NCI-H446 treated with DMSO at 0.1 percent for 48 hours (cell line): Measurements from ENCODE around the gene KIF25.

Experiments used
- DNase-seq: peaks from one replicate; lab custom pipeline; 2025; lab: John Stamatoyannopoulos, UW

Gene KIF25

DNA sequence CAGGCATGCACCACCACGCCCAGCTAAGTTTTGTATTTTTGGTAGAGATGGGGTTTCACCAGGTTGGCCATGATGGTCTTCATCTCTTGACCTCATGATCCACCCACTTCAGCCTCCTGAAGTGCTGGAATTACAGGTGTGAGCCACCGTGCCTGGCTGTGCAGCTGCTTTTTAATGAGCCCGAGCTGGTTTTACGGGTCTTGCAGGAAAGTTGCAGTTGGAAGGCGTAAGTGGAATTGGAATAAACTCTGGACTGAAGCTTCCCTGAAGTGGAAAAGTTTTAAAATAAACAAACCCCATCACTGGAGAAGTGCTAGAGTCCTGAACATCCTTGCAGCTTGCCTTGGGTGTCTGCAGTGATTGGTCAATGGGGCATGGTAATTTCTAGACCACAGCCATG is 40.4 kb downstream of the KIF25 start:
- DNase-seq: no peak

DNA sequence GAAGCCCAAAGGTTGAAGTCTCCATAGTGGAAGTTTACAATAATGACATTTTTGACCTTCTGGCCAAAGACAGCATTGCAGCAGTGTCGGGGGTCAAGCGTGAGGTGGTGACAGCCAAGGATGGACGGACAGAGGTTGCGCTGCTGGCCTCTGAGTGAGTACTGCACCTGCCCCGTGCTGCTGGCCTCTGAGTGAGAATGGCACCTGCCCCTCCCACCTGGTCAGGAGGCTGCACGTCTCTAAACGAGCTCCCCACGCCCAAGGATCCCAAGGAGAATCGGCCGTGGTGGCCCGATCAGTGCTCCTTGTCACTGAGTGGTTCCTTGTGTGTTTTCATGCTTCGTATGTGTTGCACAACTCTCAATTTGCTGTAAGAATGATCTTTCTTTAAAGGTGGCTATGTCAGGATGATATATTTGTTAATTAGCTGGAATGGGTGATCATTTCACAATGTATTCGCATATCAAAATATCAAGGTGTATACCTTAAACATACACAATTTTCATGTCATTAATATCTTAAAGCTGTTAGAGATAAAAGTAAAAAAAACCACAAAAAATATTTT is 41.2 kb downstream of the KIF25 start:
- no peak for DNase-seq

DNA sequence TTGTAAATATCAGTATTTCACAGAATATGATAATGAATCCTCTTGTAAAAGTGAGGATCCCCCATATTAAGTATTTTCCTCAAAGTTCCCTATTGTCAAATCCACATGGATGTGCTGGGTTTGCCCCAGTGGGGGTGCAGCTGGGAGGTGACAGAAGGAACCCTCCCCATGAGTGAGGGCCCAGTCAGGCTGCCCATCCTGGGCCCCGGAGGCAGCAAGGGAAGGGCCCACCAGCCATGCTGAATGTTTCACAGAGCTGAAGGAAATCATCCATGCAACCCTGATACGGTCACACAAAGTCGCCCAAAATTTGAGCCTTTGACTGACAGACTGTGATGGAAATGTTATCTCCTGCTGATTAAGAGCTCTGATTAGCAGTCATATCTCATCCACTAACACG is 41.8 kb downstream of the KIF25 start:
- DNase-seq: no peak

DNA sequence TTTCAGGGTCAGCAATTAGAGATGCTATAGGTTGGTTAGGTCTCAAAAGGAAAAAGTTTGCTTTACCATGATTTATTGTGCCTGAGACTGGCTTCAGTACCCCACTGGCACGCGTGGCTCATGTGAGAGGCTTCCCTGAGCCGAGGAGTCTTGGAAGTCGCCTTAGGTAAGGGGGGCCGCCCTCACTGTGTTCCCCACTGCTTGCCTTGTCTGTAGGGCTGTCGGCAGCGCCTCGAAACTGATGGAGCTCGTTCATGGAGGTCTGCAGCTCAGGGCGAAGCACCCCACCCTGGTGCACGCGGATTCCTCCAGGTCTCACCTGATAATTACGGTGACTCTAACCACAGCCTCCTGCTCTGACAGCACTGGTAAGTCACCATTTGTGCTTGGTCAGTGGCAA is 42.4 kb downstream of the KIF25 start:
- DNase-seq: no peak

DNA sequence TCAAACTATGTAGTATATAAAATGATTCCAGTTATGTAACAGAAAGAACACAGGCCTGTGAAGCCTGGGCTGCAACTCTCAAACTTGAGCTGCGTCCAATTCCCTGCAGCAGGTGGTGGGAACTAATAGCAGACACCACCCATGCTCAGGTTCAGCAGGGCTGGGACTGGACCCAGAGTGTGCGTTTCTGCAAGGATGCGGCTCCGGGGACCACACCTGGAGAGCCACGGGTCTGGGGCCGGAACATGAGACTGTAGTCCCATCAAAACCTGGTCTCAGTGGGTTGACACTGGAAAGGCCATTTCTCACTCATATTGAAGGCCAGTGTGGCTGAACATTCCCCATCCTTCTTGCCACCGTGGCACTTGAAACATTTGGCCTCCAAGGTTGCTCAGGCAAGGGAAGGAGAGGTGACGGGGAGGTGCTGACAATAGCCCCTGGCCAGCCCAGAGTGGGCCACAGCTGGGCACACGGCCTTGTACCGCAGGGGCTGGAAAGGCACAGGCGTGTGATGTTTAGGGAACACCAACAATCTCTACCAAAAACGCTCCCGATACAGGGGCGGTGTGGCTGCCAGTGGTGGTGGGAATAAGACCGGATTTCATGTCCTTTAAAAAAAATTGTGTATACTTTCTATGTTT is 43.5 kb downstream of the KIF25 start:
- DNase-seq: no peak

DNA sequence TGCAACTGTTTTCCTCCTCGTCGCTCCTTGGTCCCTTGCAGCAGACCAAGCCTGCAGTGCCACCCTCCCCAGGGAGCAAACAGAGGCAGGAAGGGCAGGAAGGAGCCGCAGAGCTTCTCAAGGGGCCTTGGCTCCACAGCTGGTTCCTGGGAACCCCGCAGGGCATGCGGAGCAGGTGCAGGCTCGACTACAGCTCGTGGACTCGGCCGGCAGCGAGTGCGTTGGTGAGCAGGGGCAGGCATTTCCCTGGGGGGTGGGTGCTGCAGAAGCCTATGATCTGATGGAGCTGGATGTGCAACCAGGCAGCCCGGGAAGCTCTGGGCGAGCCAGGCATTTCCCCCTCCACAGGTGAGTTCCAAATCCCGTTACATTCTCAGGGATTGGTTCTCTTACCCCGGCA is 44.5 kb downstream of the KIF25 start:
- no peak for DNase-seq

DNA sequence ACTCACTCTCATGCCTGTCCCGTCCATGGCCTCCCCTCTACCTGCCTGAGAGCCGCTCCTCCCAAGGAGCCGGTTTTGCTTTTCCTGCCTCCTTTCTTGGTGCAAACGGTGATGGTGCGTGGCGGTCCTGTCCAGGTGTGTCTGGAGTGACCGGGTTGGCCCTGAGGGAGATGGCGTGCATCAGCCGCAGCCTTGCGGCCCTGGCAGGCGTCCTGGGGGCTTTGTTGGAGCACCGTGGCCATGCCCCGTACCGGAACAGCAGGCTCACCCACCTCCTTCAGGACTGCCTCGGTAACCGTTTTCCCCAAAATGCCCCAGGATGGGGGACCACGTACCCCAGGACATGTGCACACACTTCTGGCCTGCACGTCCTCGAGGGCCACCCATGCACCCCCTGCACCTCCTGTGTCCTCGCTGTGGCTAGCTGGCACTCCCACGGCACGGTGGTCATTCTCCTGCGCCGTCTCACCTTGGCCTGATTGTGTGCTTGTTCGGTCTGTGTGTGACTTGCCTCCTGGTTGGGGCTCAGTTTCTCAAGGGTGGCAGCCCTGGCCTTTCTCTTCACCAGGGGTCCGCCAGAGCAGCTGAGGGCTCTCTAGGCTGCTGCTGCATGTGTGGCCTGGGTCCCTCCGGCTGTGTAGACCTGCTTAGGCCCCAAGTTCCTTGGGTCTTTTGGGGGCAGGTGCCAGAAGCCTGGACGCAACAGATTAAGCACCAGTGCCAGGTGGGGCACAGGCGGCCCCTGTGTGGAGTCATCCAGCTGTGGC is 45.1 kb downstream of the KIF25 start:
- DNase-seq: no peak

DNA sequence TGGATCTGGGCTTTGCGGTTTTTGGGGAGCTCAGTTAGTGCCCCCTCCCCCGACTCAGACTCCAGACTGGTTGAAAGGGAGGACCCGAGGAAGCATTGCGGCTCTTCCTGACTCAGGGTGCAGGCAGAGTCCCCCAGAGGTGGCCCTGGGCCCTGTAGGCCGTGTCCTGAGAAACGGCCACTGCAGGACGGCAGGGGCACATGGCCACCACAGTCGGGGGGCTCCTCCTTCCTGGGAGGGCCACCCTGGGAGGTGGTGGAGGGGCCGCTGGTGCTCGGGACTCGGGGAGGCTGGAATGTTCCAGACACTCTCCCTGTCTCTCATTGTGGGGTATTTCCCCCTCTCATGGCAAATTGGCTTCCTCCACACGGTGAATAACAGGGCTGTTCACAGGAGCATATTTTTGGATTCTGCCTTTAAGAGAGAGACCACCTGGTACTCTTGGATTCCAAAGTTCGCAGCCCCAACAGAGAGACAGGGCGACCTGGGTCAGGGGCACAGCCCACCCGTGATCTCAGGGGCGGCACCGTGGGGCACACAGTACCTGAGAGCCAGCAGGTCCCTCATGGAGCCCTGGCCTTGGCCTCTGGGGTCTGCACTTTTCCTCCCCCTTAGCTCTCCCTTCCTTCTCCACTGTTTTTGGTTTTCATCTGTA is 45.8 kb downstream of the KIF25 start:
- no peak for DNase-seq

DNA sequence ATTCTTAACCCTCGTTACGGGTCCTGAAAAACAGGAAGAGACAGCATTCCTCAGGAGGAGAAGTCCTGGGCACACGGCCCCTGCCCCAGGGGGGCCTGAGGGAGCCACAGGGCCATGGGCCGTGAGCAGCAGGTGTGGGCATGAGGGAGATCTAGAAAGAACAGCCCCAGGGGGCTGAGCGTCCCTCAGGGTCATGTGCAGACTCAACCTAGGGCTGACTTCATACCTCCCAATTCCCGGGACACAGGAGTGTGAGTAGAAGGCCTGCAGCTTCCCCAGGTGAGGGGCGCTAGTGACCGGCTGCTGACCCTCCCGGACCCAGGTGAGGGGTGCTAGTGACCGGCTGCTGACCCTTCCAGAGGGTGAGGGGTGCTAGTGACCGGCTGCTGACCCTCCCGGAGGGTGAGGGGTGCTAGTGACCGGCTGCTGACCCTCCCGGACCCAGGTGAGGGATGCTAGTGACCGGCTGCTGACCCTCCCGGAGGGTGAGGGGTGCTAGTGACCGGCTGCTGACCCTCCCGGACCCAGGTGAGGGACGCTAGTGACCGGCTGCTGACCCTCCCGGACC is 46.5 kb downstream of the KIF25 start:
- no peak for DNase-seq

DNA sequence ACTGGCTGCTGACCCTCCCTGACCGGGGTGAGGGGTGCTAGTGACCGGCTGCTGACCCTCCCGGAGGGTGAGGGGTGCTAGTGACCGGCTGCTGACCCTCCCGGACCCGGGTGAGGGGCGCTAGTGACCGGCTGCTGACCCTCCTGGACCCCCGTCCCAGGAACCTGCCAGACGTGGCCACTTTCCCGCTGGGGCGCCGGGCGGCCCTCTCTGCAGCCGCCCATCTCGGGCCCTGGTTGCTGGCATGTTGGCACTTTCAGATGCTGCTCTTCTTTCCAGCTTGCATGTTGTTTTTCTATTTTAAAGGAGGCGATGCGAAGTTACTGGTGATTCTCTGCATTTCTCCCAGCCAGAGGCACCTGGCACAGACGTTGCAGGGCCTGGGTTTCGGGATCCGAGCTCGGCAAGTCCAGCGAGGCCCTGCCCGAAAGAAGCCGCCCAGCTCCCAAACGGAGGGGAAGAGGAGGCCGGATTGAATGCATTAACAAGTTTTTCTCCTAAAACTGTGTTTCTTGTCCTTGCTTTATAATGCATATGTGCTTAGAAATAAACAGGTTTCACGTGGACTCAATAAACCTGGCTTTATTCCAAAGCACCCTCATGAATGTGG is 47.2 kb downstream of the KIF25 start:
- no peak for DNase-seq

DNA sequence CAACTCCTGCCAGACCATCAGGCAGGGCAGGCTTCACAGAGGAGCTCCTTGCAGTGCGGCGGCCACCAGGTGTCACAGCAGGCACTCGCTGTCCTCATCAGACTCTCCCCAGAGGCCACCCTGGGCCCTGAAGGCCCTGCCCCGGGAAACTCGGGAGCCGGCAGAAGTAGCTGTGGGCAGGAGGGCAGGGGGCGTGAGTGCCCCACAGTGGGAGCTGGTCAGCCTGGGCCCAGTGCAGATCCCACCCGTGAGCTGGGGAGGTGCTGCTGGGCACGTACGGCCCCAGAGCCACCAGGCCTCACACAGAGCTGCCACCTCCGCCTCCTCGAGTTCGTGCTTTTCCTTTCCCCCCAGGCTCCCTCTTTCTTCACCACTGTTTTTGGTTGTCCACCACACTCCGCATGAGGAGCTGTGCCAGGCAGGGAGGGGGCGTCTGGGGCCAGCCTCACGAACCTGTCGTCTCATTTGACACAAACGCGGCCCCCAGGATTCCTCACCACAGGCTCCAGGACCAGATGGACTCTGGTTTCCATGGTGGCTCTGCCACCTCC is 47.7 kb downstream of the KIF25 start:
- DNase-seq: no peak

DNA sequence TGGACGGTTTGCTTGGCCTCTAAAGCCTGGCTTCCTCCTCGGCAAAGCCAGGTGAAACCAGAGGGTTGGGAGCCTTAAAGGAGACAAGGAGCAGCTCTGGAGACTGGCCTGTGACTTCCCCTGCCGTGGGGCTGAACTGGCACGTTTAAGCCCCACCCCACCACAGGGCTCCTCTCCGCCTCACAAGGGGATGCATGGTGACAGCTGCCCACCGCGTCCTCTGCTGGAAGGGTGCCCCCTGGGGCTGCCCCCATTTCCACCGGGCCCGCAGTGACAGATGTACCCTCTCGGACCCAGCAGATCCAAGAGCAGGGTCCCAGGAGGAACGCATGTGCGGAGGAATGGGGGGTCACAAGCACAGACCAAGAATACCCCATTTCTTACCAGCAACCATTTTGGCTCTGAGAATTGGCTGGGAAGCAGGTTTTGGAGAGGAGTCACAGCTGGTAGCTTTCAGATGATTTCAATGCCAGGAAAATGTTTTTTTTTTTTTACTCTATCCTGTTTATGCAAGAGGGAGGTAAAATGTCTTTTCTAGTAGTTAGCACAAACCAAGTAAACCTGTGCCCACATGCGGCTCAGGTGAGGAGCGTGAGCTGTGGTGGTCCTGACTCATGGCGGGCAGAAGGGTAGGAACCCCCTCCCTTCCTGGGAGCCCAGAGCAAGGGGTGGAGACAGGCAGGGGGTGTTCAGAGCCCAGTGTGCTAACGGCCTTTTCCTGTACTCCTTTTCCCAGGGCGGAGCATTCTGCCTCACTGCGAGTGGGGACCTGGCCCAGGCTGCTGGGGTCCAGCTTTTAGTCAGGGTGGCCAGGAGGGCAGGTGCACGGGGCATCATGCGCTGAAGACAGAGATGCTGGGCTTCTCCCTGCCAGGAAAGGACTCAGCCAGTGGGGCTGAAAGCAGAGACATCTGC is 48.5 kb downstream of the KIF25 start:
- DNase-seq: no peak

DNA sequence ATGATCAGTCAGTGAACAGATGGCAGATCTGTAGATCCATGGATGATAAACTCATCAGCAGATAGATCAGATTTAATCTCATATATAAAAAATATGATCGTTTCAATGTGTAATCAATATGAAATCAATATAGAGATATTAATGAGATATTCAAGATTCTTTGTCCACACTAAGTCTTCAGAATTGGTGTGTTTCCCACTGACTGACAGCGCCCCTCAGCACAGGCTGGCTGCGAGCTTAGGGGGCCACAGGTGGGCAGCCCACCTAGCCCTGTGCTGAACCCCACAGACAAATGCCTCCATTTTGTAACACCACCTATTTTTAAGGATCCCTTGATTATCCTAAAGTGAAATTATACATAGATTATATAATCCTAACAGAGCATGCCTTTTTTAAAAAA is 49.2 kb downstream of the KIF25 start:
- no peak for DNase-seq

DNA sequence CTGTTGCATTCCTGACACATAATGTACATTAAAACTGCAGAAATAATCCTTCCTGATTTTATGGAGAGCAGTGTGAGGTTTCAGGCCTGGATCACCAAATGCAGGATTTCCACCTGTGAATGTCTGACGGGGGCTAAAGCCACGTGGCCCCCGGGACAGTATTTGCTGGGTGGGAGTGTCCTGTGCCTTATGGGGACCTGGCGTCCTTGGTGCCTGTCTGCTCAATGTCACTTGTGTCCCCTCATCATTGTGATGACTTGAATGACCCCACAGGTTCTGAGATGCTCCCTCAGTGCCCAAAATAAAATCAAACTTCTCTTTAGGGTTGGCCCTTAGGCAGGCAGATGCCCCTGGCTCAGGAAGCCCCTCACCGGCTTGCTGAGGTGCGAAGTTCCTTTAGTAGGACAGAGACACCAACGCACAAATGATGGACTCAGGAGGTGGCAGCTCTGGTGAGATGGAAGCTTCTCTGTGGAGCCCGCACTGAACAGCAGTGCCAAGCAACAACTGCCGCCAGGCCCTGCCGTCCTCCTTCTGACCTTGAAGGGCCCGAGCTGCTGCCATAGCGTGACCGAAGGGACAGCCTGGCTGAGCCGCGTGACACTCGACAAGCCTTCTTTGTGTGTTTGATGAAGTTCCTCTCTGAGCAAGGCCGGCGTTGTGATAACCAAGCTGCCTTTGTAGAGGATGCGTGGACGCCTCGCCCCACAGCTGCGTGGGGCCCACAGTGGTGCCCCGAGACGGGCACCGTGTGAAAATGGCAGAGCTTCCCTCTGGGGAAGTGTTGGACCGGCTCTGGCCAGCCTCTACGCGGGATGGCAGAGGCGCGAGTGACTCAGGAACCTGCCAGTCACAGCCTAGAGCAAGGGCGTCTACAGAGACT is 50.6 kb downstream of the KIF25 start:
- DNase-seq: no peak

DNA sequence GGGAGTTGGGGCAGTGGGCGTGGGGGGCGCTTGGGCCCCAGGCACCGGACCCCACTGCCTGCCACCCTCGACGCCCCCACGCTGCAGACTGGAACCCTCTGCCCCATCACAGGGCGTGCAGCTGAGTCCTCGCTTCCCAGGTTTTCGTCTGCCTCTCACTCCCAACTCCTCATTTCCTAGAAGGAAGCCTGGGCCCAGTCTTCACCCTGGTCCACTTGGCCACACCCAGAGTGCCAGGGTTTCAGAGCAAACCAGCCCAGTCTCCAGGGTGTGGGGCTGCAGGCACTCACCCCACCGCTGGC is 51.2 kb downstream of the KIF25 start:
- no peak for DNase-seq

DNA sequence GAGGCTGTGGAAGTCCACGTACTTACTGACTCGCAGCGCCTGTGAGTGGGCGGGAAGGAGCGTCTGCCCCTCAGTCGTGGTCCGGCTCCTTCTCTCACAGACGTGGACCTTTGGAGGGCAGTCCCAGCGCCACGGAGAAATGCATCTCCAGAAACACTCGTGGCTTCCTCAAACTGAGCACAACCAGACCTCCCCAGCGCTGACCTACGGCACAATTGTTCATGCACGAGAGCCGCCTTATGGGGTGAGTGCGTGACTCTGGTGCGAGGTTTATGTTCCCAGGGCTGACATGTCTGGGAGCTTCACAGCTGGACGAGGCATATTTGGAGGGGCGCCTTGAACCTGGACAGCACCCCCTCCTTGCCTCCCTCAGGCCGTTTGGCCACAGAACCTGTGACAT is 51.8 kb downstream of the KIF25 start:
- no peak for DNase-seq

DNA sequence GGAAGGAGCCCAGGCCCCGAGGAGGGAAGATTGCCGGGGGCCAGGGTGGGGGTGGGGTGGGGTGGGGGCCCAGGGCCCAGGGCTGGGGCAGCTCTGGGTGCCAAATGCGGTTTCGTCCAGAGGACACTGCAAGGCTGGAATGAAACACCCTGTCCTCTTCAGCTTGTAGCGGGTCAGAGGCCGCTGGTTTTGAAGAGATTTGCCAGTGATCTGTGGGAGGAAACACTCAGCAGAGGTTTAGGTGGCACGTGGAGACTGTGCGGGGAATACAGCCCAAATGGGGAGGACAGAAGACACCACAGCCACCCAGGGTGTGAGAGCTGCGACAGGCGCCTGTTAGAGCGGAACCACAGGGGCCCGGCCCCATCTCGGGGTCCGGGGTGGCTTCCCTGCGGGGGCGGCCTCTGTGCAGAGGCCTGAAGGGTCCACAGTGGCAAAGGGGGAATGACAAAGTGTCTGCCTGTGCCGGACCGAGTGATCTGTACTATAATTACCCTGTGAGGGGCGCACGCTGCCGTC is 52.3 kb downstream of the KIF25 start:
- DNase-seq: no peak

DNA sequence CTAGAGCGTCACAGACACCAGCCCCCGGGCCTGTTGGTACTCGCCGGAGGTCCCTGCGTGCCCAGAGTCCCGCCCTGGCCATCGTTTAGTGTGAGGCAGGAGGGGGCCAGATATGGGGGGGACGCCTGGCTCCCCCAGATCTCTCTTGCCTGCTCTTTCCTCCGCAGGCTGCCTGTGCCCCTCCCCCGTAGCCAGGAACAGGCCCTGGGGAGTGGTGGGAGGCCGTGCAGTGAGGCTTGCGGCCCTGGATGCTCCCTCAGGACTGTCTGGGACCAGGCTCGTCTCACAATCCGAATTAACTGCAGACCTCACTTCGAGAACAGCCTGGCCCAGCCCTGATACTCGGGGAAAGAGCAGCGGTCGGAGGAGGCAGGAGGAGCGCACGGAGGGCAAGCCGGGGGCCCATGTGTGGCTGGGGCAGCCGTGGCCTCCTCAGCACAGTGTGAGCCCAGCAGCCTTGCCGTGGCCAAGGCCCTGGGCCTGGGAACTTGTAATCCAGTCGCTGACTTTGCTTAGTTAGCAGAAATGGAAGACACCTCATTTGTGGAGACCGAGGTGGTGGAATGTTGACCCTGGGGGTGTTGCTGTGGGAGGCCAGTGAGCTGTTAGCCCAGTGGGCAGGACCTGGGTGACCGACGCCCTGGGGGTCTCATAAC is 52.9 kb downstream of the KIF25 start:
- no peak for DNase-seq

DNA sequence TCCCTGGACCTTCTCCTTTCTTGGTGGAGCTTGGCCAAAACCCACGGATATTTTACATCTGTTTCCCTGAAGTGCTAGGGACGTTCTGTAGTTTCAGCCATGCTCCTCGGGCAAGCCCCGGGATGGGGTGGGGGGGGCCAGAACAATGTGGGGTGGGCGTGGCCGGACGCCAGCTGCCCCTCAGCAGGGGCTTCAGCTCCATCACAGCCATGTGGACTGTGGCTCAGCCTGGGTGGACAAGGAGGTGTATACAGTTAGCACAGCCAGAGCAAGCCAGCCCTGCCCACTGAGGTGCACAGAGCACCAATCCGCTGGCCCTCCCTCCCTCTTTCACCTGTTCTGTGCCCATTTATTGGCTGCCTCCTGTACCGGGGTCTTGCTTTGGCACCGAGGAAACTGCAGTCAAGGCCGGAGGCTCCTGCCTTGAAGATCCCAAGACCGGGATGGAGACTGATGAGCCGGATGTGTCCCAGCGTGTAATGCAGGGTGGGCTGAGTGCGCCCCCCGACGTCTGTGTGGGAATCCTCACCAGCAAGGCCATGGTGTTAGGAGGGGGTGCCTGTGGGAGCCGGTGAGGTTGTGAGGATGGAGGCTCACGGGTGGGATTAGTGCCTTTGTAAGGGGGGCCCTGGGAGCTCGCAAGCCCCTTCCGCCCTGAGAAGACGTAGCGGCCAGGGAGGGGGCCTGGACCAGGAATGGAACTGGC is 53.6 kb downstream of the KIF25 start:
- DNase-seq: no peak
